ENCODE measurements around the gene UPK1B.

The UPK1B gene

GRCh38 chr3:119184796-119185570 is 11.6 kb downstream of the UPK1B start:
- H3K9me3 Mint-ChIP-seq = no peaks in the 10 kb centered on the region
- peaks cover 9% of the 10 kb centered on the region for H3K27me3 Mint-ChIP-seq (ENCODE audit: low read depth, poor library complexity)
- no peaks in the 10 kb centered on the region for H3K36me3 Mint-ChIP-seq (ENCODE audit: low read depth)
- TF ChIP-seq, protein P1, sequence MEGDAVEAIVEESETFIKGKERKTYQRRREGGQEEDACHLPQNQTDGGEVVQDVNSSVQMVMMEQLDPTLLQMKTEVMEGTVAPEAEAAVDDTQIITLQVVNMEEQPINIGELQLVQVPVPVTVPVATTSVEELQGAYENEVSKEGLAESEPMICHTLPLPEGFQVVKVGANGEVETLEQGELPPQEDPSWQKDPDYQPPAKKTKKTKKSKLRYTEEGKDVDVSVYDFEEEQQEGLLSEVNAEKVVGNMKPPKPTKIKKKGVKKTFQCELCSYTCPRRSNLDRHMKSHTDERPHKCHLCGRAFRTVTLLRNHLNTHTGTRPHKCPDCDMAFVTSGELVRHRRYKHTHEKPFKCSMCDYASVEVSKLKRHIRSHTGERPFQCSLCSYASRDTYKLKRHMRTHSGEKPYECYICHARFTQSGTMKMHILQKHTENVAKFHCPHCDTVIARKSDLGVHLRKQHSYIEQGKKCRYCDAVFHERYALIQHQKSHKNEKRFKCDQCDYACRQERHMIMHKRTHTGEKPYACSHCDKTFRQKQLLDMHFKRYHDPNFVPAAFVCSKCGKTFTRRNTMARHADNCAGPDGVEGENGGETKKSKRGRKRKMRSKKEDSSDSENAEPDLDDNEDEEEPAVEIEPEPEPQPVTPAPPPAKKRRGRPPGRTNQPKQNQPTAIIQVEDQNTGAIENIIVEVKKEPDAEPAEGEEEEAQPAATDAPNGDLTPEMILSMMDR (IDR thresholded peaks at IDR 0.05) = no peak
- H3K27ac Mint-ChIP-seq = peak overlapping the region; percentile 34
- no peaks in the 10 kb centered on the region for H3K4me1 Mint-ChIP-seq
- no peak for DNase-seq
- H3K4me3 Mint-ChIP-seq = no peak overlapping the region

DNA sequence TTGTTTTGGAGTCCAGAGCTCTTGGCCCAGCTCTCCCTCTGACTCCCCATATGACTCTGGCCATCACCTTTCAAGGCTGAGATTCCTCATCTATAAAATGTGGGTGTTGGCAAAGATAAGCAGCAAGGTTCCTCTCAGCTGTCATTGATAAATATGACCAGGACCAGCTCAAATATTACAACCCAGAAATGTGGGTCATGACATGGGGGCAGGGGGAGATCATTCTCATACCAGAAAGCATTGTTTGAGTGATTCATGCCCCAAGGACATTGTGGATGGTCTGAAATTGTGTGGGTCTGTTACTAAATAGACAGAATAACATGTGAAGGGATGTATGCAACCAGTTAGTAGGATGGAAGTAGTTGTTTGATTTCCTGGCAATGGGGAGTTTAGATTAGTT is 13.9 kb downstream of the UPK1B start:
- H3K4me3 Mint-ChIP-seq = no peak overlapping the region
- no peak for DNase-seq
- TF ChIP-seq, protein P1 (IDR thresholded peaks at IDR 0.05) = no peak
- H3K27me3 Mint-ChIP-seq (ENCODE audit: low read depth, poor library complexity) = peaks cover 9% of the 10 kb centered on the region
- H3K27ac Mint-ChIP-seq = no peak overlapping the region
- no peaks in the 10 kb centered on the region for H3K4me1 Mint-ChIP-seq
- H3K9me3 Mint-ChIP-seq = no peaks in the 10 kb centered on the region
- no peaks in the 10 kb centered on the region for H3K36me3 Mint-ChIP-seq (ENCODE audit: low read depth)

GRCh38 chr3:119191800-119192199 is 18.4 kb downstream of the UPK1B start:
- Mint-ChIP-seq H3K9me3 (no peaks in the 10 kb centered on the region), H3K4me3 (no peak overlapping the region), H3K4me1 (no peaks in the 10 kb centered on the region), H3K36me3 (ENCODE audit: low read depth) (no peaks in the 10 kb centered on the region), H3K27me3 (ENCODE audit: low read depth, poor library complexity) (peaks cover 9% of the 10 kb centered on the region), H3K27ac (no peak overlapping the region)
- TF ChIP-seq, protein P1 (IDR thresholded peaks at IDR 0.05) = no peak
- DNase-seq = no peak

DNA sequence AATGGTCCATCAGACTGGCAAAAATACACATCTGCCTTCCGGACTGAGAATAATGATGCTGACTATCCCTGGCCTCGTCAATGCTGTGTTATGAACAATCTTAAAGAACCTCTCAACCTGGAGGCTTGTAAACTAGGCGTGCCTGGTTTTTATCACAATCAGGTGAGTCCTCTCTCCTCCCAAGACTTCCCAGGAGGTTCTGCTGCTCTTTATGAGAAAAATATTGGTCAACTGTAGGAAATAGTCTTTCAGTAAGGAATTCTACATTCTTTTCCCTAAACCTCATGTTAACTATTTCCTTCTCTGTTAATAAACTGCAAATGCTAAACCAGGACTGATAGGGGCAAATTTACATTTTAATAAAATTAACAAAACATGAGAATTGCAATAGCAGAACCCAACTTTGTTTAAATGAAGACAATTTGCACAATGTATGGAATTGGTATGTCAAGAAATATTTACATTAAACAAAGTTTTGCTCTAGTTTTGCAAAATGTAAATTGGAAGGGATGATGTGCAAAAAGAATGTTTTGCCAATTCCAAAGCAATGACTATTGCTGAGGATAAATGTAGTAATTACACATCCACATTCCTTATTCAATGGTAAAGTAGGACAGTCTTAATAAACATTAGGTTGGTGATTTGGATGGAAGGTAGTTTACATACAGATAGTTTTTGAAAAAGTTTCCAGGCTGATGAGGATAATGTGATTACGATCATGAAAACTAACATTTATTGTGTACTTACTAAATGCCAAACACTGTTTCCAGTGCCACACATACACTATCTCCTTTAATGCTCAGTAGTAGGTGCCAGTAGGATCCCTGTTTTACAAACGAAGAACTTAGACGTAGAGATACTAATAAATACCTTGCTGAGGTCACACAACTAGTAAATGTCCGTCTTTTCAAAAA is 21.1 kb downstream of the UPK1B start:
- H3K9me3 Mint-ChIP-seq = no peaks in the 10 kb centered on the region
- no peak overlapping the region for H3K27ac Mint-ChIP-seq
- no peaks in the 10 kb centered on the region for H3K4me1 Mint-ChIP-seq

GRCh38 chr3:119195151-119195476 is 21.7 kb downstream of the UPK1B start:
- H3K27me3 Mint-ChIP-seq (ENCODE audit: low read depth, poor library complexity) = peaks cover 2% of the 10 kb centered on the region
- TF ChIP-seq, protein P1 (IDR thresholded peaks at IDR 0.05) = no peak
- no peak overlapping the region for H3K27ac Mint-ChIP-seq
- no peaks in the 10 kb centered on the region for H3K36me3 Mint-ChIP-seq (ENCODE audit: low read depth)
- H3K4me3 Mint-ChIP-seq = no peak overlapping the region
- no peak for DNase-seq
- H3K9me3 Mint-ChIP-seq = no peaks in the 10 kb centered on the region
- no peaks in the 10 kb centered on the region for H3K4me1 Mint-ChIP-seq

More for the DNA sequence above, 21.1 kb downstream of the UPK1B start:
- Mint-ChIP-seq H3K4me3 (no peak overlapping the region), H3K36me3 (ENCODE audit: low read depth) (no peaks in the 10 kb centered on the region), H3K27me3 (ENCODE audit: low read depth, poor library complexity) (peaks cover 4% of the 10 kb centered on the region)
- DNase-seq = no peak
- TF ChIP-seq, protein P1 (IDR thresholded peaks at IDR 0.05) = no peak
